ENCODE data around the gene ACTN1. TPM values are rescaled to one million over a fixed set of nuclear protein-coding genes. Genes with fewer than 3 reads are reported as not detected.

The ACTN1 gene
- total and polyA plus RNA-seq, 10 of the 15 experiments (the other 5 are each of a cell fraction or from before 2014, with no cell fraction given) = 0.14 to 39.4 (median 2.6) TPM

DNA sequence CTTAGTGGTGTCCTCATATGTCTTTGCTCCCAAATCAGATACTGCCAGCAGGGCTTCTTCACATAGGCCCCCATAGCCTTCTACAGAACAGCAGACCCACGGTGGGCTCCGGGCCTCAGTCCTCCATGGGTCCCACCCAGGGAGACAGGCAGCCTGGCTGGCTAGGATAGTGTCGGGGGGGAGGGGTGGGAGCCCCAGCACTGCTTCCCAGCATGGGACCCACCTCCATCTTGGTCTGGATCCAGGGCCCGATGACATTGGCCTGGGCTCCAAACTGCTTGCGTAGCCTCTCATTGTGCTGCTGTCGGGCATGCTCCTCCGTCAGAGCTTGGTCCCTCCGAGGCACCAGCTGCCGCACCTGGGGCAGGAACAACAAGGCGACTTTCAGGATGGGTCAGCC is 96.9 kb downstream of the ACTN1 start (continued):
- TF ChIP-seq ZBED1 (IDR thresholded peaks at IDR 0.05; ENCODE audit: borderline replicate concordance) = no peak
- no peak for TF ChIP-seq HDGF (IDR thresholded peaks at IDR 0.05)
- TF ChIP-seq MXI1 (IDR thresholded peaks at IDR 0.05; ENCODE audit: low read depth, low read length) = no peak
- TF ChIP-seq ESRRA (IDR thresholded peaks at IDR 0.05; ENCODE audit: low read length) = no peak

DNA sequence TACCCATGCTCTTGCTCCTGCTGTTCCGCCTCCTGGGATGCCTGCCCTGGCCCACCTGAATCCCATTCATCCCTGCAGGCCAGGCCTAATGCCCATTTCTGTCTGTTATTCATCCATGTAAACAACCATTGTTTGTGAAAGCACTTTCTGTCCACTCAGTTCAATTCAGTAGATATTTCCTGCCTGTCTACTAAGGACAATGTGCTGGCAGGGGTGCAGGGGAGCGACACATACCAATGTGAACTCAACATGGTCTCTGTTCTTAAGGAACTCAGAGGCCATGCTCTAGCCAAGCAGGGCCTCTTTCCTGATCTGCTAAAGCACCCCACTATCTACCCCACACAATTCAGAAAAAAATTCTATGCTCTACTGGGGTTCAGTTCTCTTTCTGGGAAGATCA is 97.7 kb downstream of the ACTN1 start:
- no peak overlapping the region for H3K4me2 ChIP-seq (ENCODE audit: control insufficient read depth, insufficient read depth)
- no peak overlapping the region for H3K9ac ChIP-seq (ENCODE audit: control insufficient read depth, insufficient read depth, low read length)
- H3K79me2 ChIP-seq (ENCODE audit: control insufficient read depth, insufficient read depth, low read length) = no peaks in the 10 kb centered on the region
- 100% methylated on average over 2 of the region's 2 CpGs for WGBS (ENCODE audit: insufficient coverage, insufficient replicate concordance, low lambda C conversion rate, missing lambda C conversion rate)
- no peaks in the 10 kb centered on the region for H3K4me1 ChIP-seq (ENCODE audit: control insufficient read depth, insufficient read depth, low read length)
- RAD21 ChIA-PET (ENCODE audit: unreplicated experiment) = no interaction called here
- no peaks in the 10 kb centered on the region for H4K20me1 ChIP-seq (ENCODE audit: control insufficient read depth, insufficient read depth)
- SMC1A ChIA-PET (ENCODE audit: uncharacterized antibody, unreplicated experiment) = no interaction called here
- ATAC-seq = no peak
- intact Hi-C loops (cut with micrococcal nuclease; ENCODE audit: unreplicated experiment) = no loop called here
- H3K27me3 ChIP-seq (replicated peaks in 1 of 2; ENCODE audit: control insufficient read depth in 2 of 2, insufficient read depth in 2 of 2, low read length in 1 of 2) = no peaks in the 10 kb centered on the region
- H3K36me3 ChIP-seq (ENCODE audit: control insufficient read depth in 2 of 2, insufficient read depth in 2 of 2, low read length in 1 of 2) = no peaks in the 10 kb centered on the region; a peak in 2 of 4 replicates
- POLR2A ChIA-PET = no interaction called here
- DNase-seq (ENCODE audit: low read depth, low spot score) = no peak
- no peak for TF ChIP-seq RELA (IDR thresholded peaks at IDR 0.05; ENCODE audit: borderline replicate concordance, partially characterized antibody)
- TF ChIP-seq MYC (IDR thresholded peaks at IDR 0.05; ENCODE audit: insufficient read depth, insufficient read length, insufficient replicate concordance, low read length, severe bottlenecking) = no peak
- no peak for TF ChIP-seq TAF1 (IDR thresholded peaks at IDR 0.05; ENCODE audit: borderline replicate concordance, low read depth, low read length)
- TF ChIP-seq, protein P1, sequence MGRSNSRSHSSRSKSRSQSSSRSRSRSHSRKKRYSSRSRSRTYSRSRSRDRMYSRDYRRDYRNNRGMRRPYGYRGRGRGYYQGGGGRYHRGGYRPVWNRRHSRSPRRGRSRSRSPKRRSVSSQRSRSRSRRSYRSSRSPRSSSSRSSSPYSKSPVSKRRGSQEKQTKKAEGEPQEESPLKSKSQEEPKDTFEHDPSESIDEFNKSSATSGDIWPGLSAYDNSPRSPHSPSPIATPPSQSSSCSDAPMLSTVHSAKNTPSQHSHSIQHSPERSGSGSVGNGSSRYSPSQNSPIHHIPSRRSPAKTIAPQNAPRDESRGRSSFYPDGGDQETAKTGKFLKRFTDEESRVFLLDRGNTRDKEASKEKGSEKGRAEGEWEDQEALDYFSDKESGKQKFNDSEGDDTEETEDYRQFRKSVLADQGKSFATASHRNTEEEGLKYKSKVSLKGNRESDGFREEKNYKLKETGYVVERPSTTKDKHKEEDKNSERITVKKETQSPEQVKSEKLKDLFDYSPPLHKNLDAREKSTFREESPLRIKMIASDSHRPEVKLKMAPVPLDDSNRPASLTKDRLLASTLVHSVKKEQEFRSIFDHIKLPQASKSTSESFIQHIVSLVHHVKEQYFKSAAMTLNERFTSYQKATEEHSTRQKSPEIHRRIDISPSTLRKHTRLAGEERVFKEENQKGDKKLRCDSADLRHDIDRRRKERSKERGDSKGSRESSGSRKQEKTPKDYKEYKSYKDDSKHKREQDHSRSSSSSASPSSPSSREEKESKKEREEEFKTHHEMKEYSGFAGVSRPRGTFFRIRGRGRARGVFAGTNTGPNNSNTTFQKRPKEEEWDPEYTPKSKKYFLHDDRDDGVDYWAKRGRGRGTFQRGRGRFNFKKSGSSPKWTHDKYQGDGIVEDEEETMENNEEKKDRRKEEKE (IDR thresholded peaks at IDR 0.05) = no peak
- TF ChIP-seq, protein P2, sequence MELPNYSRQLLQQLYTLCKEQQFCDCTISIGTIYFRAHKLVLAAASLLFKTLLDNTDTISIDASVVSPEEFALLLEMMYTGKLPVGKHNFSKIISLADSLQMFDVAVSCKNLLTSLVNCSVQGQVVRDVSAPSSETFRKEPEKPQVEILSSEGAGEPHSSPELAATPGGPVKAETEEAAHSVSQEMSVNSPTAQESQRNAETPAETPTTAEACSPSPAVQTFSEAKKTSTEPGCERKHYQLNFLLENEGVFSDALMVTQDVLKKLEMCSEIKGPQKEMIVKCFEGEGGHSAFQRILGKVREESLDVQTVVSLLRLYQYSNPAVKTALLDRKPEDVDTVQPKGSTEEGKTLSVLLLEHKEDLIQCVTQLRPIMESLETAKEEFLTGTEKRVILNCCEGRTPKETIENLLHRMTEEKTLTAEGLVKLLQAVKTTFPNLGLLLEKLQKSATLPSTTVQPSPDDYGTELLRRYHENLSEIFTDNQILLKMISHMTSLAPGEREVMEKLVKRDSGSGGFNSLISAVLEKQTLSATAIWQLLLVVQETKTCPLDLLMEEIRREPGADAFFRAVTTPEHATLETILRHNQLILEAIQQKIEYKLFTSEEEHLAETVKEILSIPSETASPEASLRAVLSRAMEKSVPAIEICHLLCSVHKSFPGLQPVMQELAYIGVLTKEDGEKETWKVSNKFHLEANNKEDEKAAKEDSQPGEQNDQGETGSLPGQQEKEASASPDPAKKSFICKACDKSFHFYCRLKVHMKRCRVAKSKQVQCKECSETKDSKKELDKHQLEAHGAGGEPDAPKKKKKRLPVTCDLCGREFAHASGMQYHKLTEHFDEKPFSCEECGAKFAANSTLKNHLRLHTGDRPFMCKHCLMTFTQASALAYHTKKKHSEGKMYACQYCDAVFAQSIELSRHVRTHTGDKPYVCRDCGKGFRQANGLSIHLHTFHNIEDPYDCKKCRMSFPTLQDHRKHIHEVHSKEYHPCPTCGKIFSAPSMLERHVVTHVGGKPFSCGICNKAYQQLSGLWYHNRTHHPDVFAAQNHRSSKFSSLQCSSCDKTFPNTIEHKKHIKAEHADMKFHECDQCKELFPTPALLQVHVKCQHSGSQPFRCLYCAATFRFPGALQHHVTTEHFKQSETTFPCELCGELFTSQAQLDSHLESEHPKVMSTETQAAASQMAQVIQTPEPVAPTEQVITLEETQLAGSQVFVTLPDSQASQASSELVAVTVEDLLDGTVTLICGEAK (IDR thresholded peaks at IDR 0.05; ENCODE audit: borderline replicate concordance) = no peak
- TF ChIP-seq SPI1 (IDR thresholded peaks at IDR 0.05; ENCODE audit: borderline replicate concordance, insufficient read depth, low read depth, low read length) = no peak
- FAIRE-seq = no peak
- no TSS peak for BruUV-seq (replicated peaks)
- no peaks in the 10 kb centered on the region for H3K9me3 ChIP-seq (replicated peaks; ENCODE audit: control insufficient read depth, insufficient read depth, low read length)
- H2AFZ ChIP-seq (ENCODE audit: control insufficient read depth, low read depth, low read length) = no peak overlapping the region
- no peak overlapping the region for H3K4me3 ChIP-seq
- no peak overlapping the region for H3K27ac ChIP-seq (ENCODE audit: control insufficient read depth, insufficient read depth)
- in situ Hi-C loops (cut with MboI) = no loop called here
- CTCF ChIA-PET = interaction anchor here (0.9 kb wide), 1 partner anchor 14 kb away, joined by 3 read pairs; no protein-coding TSS in a partner anchor

All from GM12878 (cell line).